H9 (cell line): ENCODE measurements around the gene STN1. TPM values are rescaled to one million over a fixed set of nuclear protein-coding genes. Genes with fewer than 3 reads are reported as not detected.

Source experiments
- DNase-seq: peaks from one replicate; pipeline ENCODE4 v3.0.0-alpha.2; 2017
- H2AFZ ChIP-seq: one replicate; pipeline ENCODE4 v1.6.1; 2013; ENCODE audit warnings: mild to moderate bottlenecking, low read length, control low read depth, moderate library complexity
- H2AK5ac ChIP-seq: 2 replicates; pipeline ENCODE4 v1.6.1; 2013; ENCODE audit warnings: low read length, control low read depth, mixed read lengths; ENCODE audit not compliant: insufficient read length
- H2BK120ac ChIP-seq: one replicate; pipeline ENCODE4 v1.6.1; 2013; ENCODE audit warnings: low read depth, mild to moderate bottlenecking, low read length, control low read depth, inconsistent platforms; ENCODE audit not compliant: poor library complexity, severe bottlenecking
- H2BK12ac ChIP-seq: 2 replicates; pipeline ENCODE4 v1.6.1; 2013; ENCODE audit warnings: low read length, control low read depth, mixed read lengths, low read depth; ENCODE audit not compliant: insufficient read length
- H2BK15ac ChIP-seq: 2 replicates; pipeline ENCODE4 v1.6.1; 2013; ENCODE audit warnings: low read depth, low read length, control low read depth
- H2BK20ac ChIP-seq: one replicate; pipeline ENCODE4 v1.6.1; 2013; ENCODE audit warnings: low read depth, mild to moderate bottlenecking, low read length, control low read depth, inconsistent platforms; ENCODE audit not compliant: poor library complexity, severe bottlenecking
- H2BK5ac ChIP-seq: 2 replicates; pipeline ENCODE4 v1.6.1; 2013; ENCODE audit warnings: low read length, control low read depth, mixed read lengths; ENCODE audit not compliant: insufficient read length
- H3K14ac ChIP-seq: 2 replicates; pipeline ENCODE4 v1.6.1; 2013; ENCODE audit warnings: low read length, control low read depth; ENCODE audit not compliant: insufficient read depth
- H3K18ac ChIP-seq: 2 replicates; pipeline ENCODE4 v1.6.1; 2013; ENCODE audit warnings: low read depth, mild to moderate bottlenecking, mixed read lengths, low read length, control low read depth; ENCODE audit not compliant: insufficient read length
- H3K23ac ChIP-seq: 2 replicates; pipeline ENCODE4 v1.6.1; 2013; ENCODE audit warnings: low read length, control low read depth, mixed read lengths, low read depth; ENCODE audit not compliant: insufficient read length
- H3K23me2 ChIP-seq: 2 replicates; pipeline ENCODE4 v1.6.1; 2013; ENCODE audit warnings: low read depth, mild to moderate bottlenecking, mixed read lengths, low read length, control low read depth; ENCODE audit not compliant: insufficient read length, poor library complexity, severe bottlenecking
- H3K27ac ChIP-seq: 2 replicates; pipeline ENCODE4 v1.5.1; 2013; ENCODE audit warnings: low read length, control low read depth, mixed read lengths, low read depth; ENCODE audit not compliant: insufficient read length
- H3K27me3 ChIP-seq: 2 replicates; pipeline ENCODE4 v1.6.1; 2013; ENCODE audit warnings: low read length, control low read depth, inconsistent platforms; ENCODE audit not compliant: insufficient read depth
- H3K4ac ChIP-seq: 2 replicates; pipeline ENCODE4 v1.6.1; 2013; ENCODE audit warnings: low read depth, mild to moderate bottlenecking, control low read depth, inconsistent platforms, low read length, moderate library complexity
- H3K4me1 ChIP-seq: 2 replicates; pipeline ENCODE4 v1.6.1; 2013; ENCODE audit warnings: low read length, control low read depth, inconsistent platforms; ENCODE audit not compliant: insufficient read depth
- H3K4me2 ChIP-seq: 2 replicates; pipeline ENCODE4 v1.6.1; 2013; ENCODE audit warnings: low read length, control low read depth, mixed read lengths; ENCODE audit not compliant: insufficient read length, insufficient read depth
- H3K56ac ChIP-seq: 2 replicates; pipeline ENCODE4 v1.6.1; 2013; ENCODE audit warnings: low read depth, mild to moderate bottlenecking, mixed read lengths, low read length, control low read depth; ENCODE audit not compliant: insufficient read length
- H3K79me1 ChIP-seq: 2 replicates; pipeline ENCODE4 v1.6.1; 2013; ENCODE audit warnings: low read depth, mild to moderate bottlenecking, moderate library complexity, low read length, control low read depth, inconsistent platforms; ENCODE audit not compliant: insufficient read depth, poor library complexity, severe bottlenecking
- H3K79me2 ChIP-seq: 2 replicates; pipeline ENCODE4 v1.6.1; 2013; ENCODE audit warnings: low read length, control low read depth, inconsistent platforms; ENCODE audit not compliant: insufficient read depth
- H3K9ac ChIP-seq: 2 replicates; pipeline ENCODE4 v1.6.1; 2013; ENCODE audit warnings: low read length, control low read depth, mixed read lengths; ENCODE audit not compliant: insufficient read length; ENCODE audit errors: extremely low read depth
- H3K9me3 ChIP-seq: one replicate; pipeline ENCODE4 v1.6.1; 2013; ENCODE audit warnings: low read depth, low read length, inconsistent platforms; ENCODE audit not compliant: control insufficient read depth
- H3T11ph ChIP-seq: one replicate; pipeline ENCODE4 v1.6.1; 2013; ENCODE audit warnings: mild to moderate bottlenecking, low read length, control low read depth, inconsistent platforms
- H4K20me1 ChIP-seq: one replicate; pipeline ENCODE4 v1.6.1; 2013; ENCODE audit not compliant: control insufficient read depth, insufficient read length, insufficient read depth
- H4K5ac ChIP-seq: 2 replicates; pipeline ENCODE4 v1.6.1; 2013; ENCODE audit warnings: low read depth, mild to moderate bottlenecking, mixed read lengths, low read length, control low read depth; ENCODE audit not compliant: insufficient read length
- H4K8ac ChIP-seq: replicated peaks from 2 replicates; pipeline ENCODE4 v1.6.1; 2013; ENCODE audit warnings: low read length, control low read depth, mixed read lengths, low read depth; ENCODE audit not compliant: insufficient read length
- H4K91ac ChIP-seq: 2 replicates; pipeline ENCODE4 v1.6.1; 2013; ENCODE audit warnings: low read depth, mild to moderate bottlenecking, moderate library complexity, mixed read lengths, low read length, control low read depth; ENCODE audit not compliant: insufficient read length
- H3K27ac Mint-ChIP-seq, 3 experiments: 2 replicates in 2 of 3; 3 replicates in 1 of 3; pipeline ENCODE4 v1.8.0; 2020 to 2021; ENCODE audit warnings: mixed read lengths in 3 of 3, mild to moderate bottlenecking in 1 of 3, moderate library complexity in 1 of 3
- H3K27me3 Mint-ChIP-seq: 2 replicates; pipeline ENCODE4 v1.8.0; 2021; ENCODE audit warnings: low read depth, mild to moderate bottlenecking, moderate library complexity, mixed read lengths
- H3K36me3 Mint-ChIP-seq, 3 experiments: 2 replicates in 2 of 3; 3 replicates in 1 of 3; pipeline ENCODE4 v1.8.0; 2020 to 2021; ENCODE audit warnings: low read depth in 3 of 3, mixed read lengths in 3 of 3; ENCODE audit not compliant: insufficient read depth in 1 of 3
- H3K4me1 Mint-ChIP-seq, 2 experiments: 2 replicates each; pipeline ENCODE4 v1.8.0; 2020; ENCODE audit warnings: mixed read lengths in 2 of 2
- H3K4me3 Mint-ChIP-seq, 2 experiments: 2 replicates in 1 of 2; 3 replicates in 1 of 2; pipeline ENCODE4 v1.8.0; 2020 to 2021; ENCODE audit warnings: mild to moderate bottlenecking in 2 of 2, mixed read lengths in 2 of 2, moderate library complexity in 1 of 2
- H3K9me3 Mint-ChIP-seq, 2 experiments: 2 replicates in 1 of 2; 3 replicates in 1 of 2; pipeline ENCODE4 v1.8.0; 2020; ENCODE audit warnings: mild to moderate bottlenecking in 2 of 2, mixed read lengths in 2 of 2, moderate library complexity in 1 of 2
- CTCF ChIP-seq: fragments of 200-600 bp; sonication (generic); conservative IDR thresholded peaks from 3 replicates; pipeline ENCODE4 v1.8.0; 2021; ENCODE audit warnings: antibody characterized with exemption, mild to moderate bottlenecking
- WGBS: extraction: QIAGEN DNeasy Blood & Tissue Kit; methylation state at CpG from one replicate; pipeline ENCODE4 v1.1.7; 2013; ENCODE audit warnings: missing lambda C conversion rate, low lambda C conversion rate, mixed read lengths; ENCODE audit not compliant: insufficient read length; ENCODE audit errors: extremely low coverage; 5-methylcytosine and 5-hydroxymethylcytosine counted together
- total RNA-seq: library from RNA; stranded (reverse); gene quantifications from 2 replicates; pipeline ENCODE4 v1.2.1, GENCODE V29; 2021

Gene STN1
- total RNA-seq, 1 experiment from 2014 or later: 11.3 TPM

GRCh38 chr10:103840740-103841070, 77.3 kb downstream of the STN1 start:
- H3K14ac ChIP-seq: no peak overlapping the region
- no peak overlapping the region for H2BK5ac ChIP-seq
- no peaks in the 10 kb centered on the region for H3K27me3 ChIP-seq
- no peaks in the 10 kb centered on the region for H3K23me2 ChIP-seq
- no peak overlapping the region for H3K9ac ChIP-seq
- H2BK120ac ChIP-seq: no peak overlapping the region
- no peak overlapping the region for H3K4ac ChIP-seq
- H3K18ac ChIP-seq: no peak overlapping the region
- H3K79me2 ChIP-seq: no peaks in the 10 kb centered on the region
- no peak for TF ChIP-seq CTCF
- no peak overlapping the region for H3K4me2 ChIP-seq
- H2BK20ac ChIP-seq: no peak overlapping the region
- H3K36me3 Mint-ChIP-seq: no peaks in the 10 kb centered on the region
- peak overlapping the region in 1 of 2 experiments; percentile 45; a peak in 2 of 5 replicates for H3K4me3 Mint-ChIP-seq
- H3K27me3 Mint-ChIP-seq: peaks cover 9% of the 10 kb centered on the region
- H2AK5ac ChIP-seq: no peak overlapping the region
- H3K4me1 ChIP-seq: peaks cover 14% of the 10 kb centered on the region; the same call in 1 of the 2 replicates
- no peak overlapping the region for H2BK15ac ChIP-seq
- DNase-seq: no peak
- H2BK12ac ChIP-seq: no peak overlapping the region
- H3T11ph ChIP-seq: no peak overlapping the region
- no peak overlapping the region for H3K27ac ChIP-seq
- H3K9me3 Mint-ChIP-seq: no peaks in the 10 kb centered on the region
- no peak overlapping the region; a peak in 1 of 7 replicates for H3K27ac Mint-ChIP-seq
- H4K20me1 ChIP-seq: no peaks in the 10 kb centered on the region
- no peak overlapping the region for H2AFZ ChIP-seq
- no peak overlapping the region for H4K5ac ChIP-seq
- no CpG with 5 or more reads among the region's 4 CpGs for WGBS
- no peak overlapping the region for H4K8ac ChIP-seq
- H3K9me3 ChIP-seq: no peaks in the 10 kb centered on the region
- H3K56ac ChIP-seq: no peak overlapping the region
- no peak overlapping the region for H4K91ac ChIP-seq
- H3K79me1 ChIP-seq: no peaks in the 10 kb centered on the region
- peaks cover 38 to 48% of the 10 kb centered on the region in 2 experiments for H3K4me1 Mint-ChIP-seq
- no peak overlapping the region for H3K23ac ChIP-seq
